WTC11 (cell line): Measurements from ENCODE around the gene ATP1B3. TPM values are rescaled to one million over a fixed set of nuclear protein-coding genes. Genes with fewer than 3 reads are reported as not detected.
"Not testable (repeated sequence)": the region's sequence is repeated elsewhere in the genome, so short reads cannot be mapped to it uniquely, and the experiment has no call there.

Source experiments
- ATAC-seq: fragments of 200-7000 bp; cut with Tn5 transposase; 2 replicates; pipeline ENCODE4 v1.10.0; 2021; ENCODE audit warnings: mild to moderate bottlenecking, moderate library complexity
- CTCF ChIA-PET: fragments of 300-600 bp; sonication (Branson Sonifier 250); formaldehyde crosslinking; loops from one replicate; lab custom pipeline; 2021; ENCODE audit warnings: antibody characterized with exemption; lab: Charles Lee
- POLR2A ChIA-PET: fragments of 350-600 bp; sonication (Branson Sonifier 250); formaldehyde crosslinking; loops from one replicate; lab custom pipeline; 2021; ENCODE audit warnings: antibody characterized with exemption; lab: Charles Lee
- DNase-seq: peaks from one replicate; pipeline ENCODE4 v3.0.0; 2021; ENCODE audit warnings: low spot score
- H3K27ac Mint-ChIP-seq: 2 replicates; pipeline ENCODE4 v1.8.0; 2021; ENCODE audit warnings: mixed read lengths
- H3K27me3 Mint-ChIP-seq: 2 replicates; pipeline ENCODE4 v1.8.0; 2021; ENCODE audit warnings: low read depth, mild to moderate bottlenecking, moderate library complexity, mixed read lengths
- H3K36me3 Mint-ChIP-seq: 2 replicates; pipeline ENCODE4 v1.8.0; 2021; ENCODE audit warnings: mixed read lengths
- H3K4me1 Mint-ChIP-seq: 2 replicates; pipeline ENCODE4 v1.8.0; 2022; ENCODE audit warnings: mixed read lengths
- H3K4me3 Mint-ChIP-seq: 2 replicates; pipeline ENCODE4 v1.8.0; 2021; ENCODE audit warnings: mild to moderate bottlenecking, moderate library complexity, mixed read lengths
- H3K9me3 Mint-ChIP-seq: 2 replicates; pipeline ENCODE4 v1.8.0; 2021; ENCODE audit warnings: mixed read lengths
- FOXK1 ChIP-seq: sonication (generic); formaldehyde crosslinking; IDR thresholded peaks from 2 replicates; pipeline ENCODE4 v1.8.0; 2022; ENCODE audit warnings: mild to moderate bottlenecking, moderate library complexity, missing genetic modification reagents
- FOXP1 ChIP-seq: sonication (generic); formaldehyde crosslinking; IDR thresholded peaks from 2 replicates; pipeline ENCODE4 v1.8.0; 2022; ENCODE audit warnings: missing genetic modification reagents, mild to moderate bottlenecking, moderate library complexity, borderline replicate concordance
- NFATC4 ChIP-seq: fragments of 250-450 bp; sonication (Bioruptor Pico); IDR thresholded peaks from 2 replicates; pipeline ENCODE4 v1.9.0; 2021; ENCODE audit warnings: mild to moderate bottlenecking
- SMAD4 ChIP-seq: sonication (generic); formaldehyde crosslinking; IDR thresholded peaks from 2 replicates; pipeline ENCODE4 v1.8.0; 2022; ENCODE audit warnings: mild to moderate bottlenecking, missing genetic modification reagents
- TCF7 ChIP-seq: sonication (generic); formaldehyde crosslinking; IDR thresholded peaks from 2 replicates; pipeline ENCODE4 v1.8.0; 2022; ENCODE audit warnings: mild to moderate bottlenecking, low read depth, missing genetic modification reagents, moderate library complexity
- ZBTB21 ChIP-seq: sonication (generic); formaldehyde crosslinking; IDR thresholded peaks from 2 replicates; pipeline ENCODE4 v1.8.1; 2023; ENCODE audit warnings: mild to moderate bottlenecking, missing genetic modification reagents, borderline replicate concordance
- ZMAT4 ChIP-seq: fragments of 250-450 bp; sonication (Bioruptor Pico); IDR thresholded peaks from 2 replicates; pipeline ENCODE4 v1.9.0; 2021; ENCODE audit warnings: mild to moderate bottlenecking
- ZNF232 ChIP-seq: sonication (generic); formaldehyde crosslinking; IDR thresholded peaks from 2 replicates; pipeline ENCODE4 v1.8.0; 2022; ENCODE audit warnings: mild to moderate bottlenecking, missing genetic modification reagents
- ZNF317 ChIP-seq: sonication (generic); formaldehyde crosslinking; IDR thresholded peaks from 2 replicates; pipeline ENCODE4 v1.8.1; 2023; ENCODE audit warnings: low read depth, mild to moderate bottlenecking, moderate library complexity, missing genetic modification reagents, borderline replicate concordance
- ZNF396 ChIP-seq: fragments of 250-450 bp; sonication (Bioruptor Pico); IDR thresholded peaks from 2 replicates; pipeline ENCODE4 v1.8.0; 2021; ENCODE audit warnings: mild to moderate bottlenecking, moderate library complexity, borderline replicate concordance
- ZNF423 ChIP-seq: fragments of 250-450 bp; sonication (Bioruptor Pico); IDR thresholded peaks from 2 replicates; pipeline ENCODE4 v2.1.2; 2022; ENCODE audit warnings: mild to moderate bottlenecking, moderate library complexity
- total RNA-seq: library from RNA; stranded (reverse); gene quantifications from 3 replicates; pipeline ENCODE4 v1.2.3, GENCODE V29; 2021
- TF ChIP-seq, protein P1 (sequence below): sonication (generic); formaldehyde crosslinking; IDR thresholded peaks from 2 replicates; pipeline ENCODE4 v1.8.1; 2022; ENCODE audit warnings: mild to moderate bottlenecking, missing genetic modification reagents, moderate library complexity, borderline replicate concordance
- TF ChIP-seq, protein P2 (sequence below): sonication (generic); formaldehyde crosslinking; IDR thresholded peaks from 2 replicates; pipeline ENCODE4 v1.8.1; 2023; ENCODE audit warnings: mild to moderate bottlenecking, missing genetic modification reagents, moderate library complexity
- TF ChIP-seq, protein P3 (sequence below): sonication (generic); formaldehyde crosslinking; IDR thresholded peaks from 2 replicates; pipeline ENCODE4 v1.8.0; 2022; ENCODE audit warnings: mild to moderate bottlenecking, missing genetic modification reagents
- TF ChIP-seq, protein P4 (sequence below): sonication (generic); formaldehyde crosslinking; IDR thresholded peaks from 2 replicates; pipeline ENCODE4 v1.8.0; 2022; ENCODE audit warnings: missing genetic modification reagents
- TF ChIP-seq, protein P5 (sequence below): sonication (generic); formaldehyde crosslinking; IDR thresholded peaks from 2 replicates; pipeline ENCODE4 v1.8.0; 2022; ENCODE audit warnings: mild to moderate bottlenecking, missing genetic modification reagents

ATP1B3 gene
- total RNA-seq, 1 experiment from 2014 or later, result 189 TPM

GRCh38 chr3:141920701-141921100, 44.3 kb downstream of the ATP1B3 start:
- H3K36me3 Mint-ChIP-seq, result peaks cover 75% of the 10 kb centered on the region

GRCh38 chr3:141921316-141921715, 44.9 kb downstream of the ATP1B3 start:
- DNase-seq, result no peak
- H3K4me3 Mint-ChIP-seq, result no peak overlapping the region
- no peaks in the 10 kb centered on the region for H3K4me1 Mint-ChIP-seq
- H3K9me3 Mint-ChIP-seq, result no peaks in the 10 kb centered on the region; the same call in 1 of the 2 replicates
- peaks cover 72% of the 10 kb centered on the region for H3K36me3 Mint-ChIP-seq
- H3K27me3 Mint-ChIP-seq, result no peaks in the 10 kb centered on the region
- no peak for TF ChIP-seq ZNF232 (CRISPR knock-in tag)
- TF ChIP-seq, all 79 proteins: peak for 0
- ChIA-PET CTCF (no interaction called here), POLR2A (no interaction called here)
- no peak for ATAC-seq
- H3K27ac Mint-ChIP-seq, result no peak overlapping the region

More at GRCh38 chr3:141920701-141921100, 44.3 kb downstream of the ATP1B3 start:
- Mint-ChIP-seq H3K4me1 (no peaks in the 10 kb centered on the region), H3K9me3 (no peaks in the 10 kb centered on the region; the same call in 1 of the 2 replicates), H3K27me3 (no peaks in the 10 kb centered on the region), H3K4me3 (no peak overlapping the region), H3K27ac (no peak overlapping the region)
- CTCF ChIA-PET, result no interaction called here
- POLR2A ChIA-PET, result no interaction called here
- no peak for DNase-seq
- no peak for ATAC-seq
- TF ChIP-seq, protein P1, sequence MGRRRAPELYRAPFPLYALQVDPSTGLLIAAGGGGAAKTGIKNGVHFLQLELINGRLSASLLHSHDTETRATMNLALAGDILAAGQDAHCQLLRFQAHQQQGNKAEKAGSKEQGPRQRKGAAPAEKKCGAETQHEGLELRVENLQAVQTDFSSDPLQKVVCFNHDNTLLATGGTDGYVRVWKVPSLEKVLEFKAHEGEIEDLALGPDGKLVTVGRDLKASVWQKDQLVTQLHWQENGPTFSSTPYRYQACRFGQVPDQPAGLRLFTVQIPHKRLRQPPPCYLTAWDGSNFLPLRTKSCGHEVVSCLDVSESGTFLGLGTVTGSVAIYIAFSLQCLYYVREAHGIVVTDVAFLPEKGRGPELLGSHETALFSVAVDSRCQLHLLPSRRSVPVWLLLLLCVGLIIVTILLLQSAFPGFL, result no peak
- TF ChIP-seq, protein P2, sequence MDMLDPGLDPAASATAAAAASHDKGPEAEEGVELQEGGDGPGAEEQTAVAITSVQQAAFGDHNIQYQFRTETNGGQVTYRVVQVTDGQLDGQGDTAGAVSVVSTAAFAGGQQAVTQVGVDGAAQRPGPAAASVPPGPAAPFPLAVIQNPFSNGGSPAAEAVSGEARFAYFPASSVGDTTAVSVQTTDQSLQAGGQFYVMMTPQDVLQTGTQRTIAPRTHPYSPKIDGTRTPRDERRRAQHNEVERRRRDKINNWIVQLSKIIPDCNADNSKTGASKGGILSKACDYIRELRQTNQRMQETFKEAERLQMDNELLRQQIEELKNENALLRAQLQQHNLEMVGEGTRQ (CRISPR knock-in tag), result no peak
- TF ChIP-seq ZBTB21 (CRISPR knock-in tag), result no peak
- TF ChIP-seq ZNF232 (CRISPR knock-in tag), result no peak
- TF ChIP-seq, protein P3, sequence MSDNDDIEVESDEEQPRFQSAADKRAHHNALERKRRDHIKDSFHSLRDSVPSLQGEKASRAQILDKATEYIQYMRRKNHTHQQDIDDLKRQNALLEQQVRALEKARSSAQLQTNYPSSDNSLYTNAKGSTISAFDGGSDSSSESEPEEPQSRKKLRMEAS (CRISPR knock-in tag), result no peak
- no peak for TF ChIP-seq ZMAT4 (CRISPR knock-in tag)
- TF ChIP-seq, protein P4, sequence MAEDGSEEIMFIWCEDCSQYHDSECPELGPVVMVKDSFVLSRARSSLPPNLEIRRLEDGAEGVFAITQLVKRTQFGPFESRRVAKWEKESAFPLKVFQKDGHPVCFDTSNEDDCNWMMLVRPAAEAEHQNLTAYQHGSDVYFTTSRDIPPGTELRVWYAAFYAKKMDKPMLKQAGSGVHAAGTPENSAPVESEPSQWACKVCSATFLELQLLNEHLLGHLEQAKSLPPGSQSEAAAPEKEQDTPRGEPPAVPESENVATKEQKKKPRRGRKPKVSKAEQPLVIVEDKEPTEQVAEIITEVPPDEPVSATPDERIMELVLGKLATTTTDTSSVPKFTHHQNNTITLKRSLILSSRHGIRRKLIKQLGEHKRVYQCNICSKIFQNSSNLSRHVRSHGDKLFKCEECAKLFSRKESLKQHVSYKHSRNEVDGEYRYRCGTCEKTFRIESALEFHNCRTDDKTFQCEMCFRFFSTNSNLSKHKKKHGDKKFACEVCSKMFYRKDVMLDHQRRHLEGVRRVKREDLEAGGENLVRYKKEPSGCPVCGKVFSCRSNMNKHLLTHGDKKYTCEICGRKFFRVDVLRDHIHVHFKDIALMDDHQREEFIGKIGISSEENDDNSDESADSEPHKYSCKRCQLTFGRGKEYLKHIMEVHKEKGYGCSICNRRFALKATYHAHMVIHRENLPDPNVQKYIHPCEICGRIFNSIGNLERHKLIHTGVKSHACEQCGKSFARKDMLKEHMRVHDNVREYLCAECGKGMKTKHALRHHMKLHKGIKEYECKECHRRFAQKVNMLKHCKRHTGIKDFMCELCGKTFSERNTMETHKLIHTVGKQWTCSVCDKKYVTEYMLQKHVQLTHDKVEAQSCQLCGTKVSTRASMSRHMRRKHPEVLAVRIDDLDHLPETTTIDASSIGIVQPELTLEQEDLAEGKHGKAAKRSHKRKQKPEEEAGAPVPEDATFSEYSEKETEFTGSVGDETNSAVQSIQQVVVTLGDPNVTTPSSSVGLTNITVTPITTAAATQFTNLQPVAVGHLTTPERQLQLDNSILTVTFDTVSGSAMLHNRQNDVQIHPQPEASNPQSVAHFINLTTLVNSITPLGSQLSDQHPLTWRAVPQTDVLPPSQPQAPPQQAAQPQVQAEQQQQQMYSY, result no peak
- TF ChIP-seq ZNF317 (CRISPR knock-in tag), result no peak
- no peak for TF ChIP-seq NFATC4 (CRISPR knock-in tag)

- H3K4me3 Mint-ChIP-seq, H3K4me1 Mint-ChIP-seq, ATAC-seq, H3K9me3 Mint-ChIP-seq, H3K27me3 Mint-ChIP-seq, DNase-seq, CTCF ChIA-PET, POLR2A ChIA-PET: not testable (repeated sequence)
- H3K27ac Mint-ChIP-seq, result 0 out of 2 replicates have a peak overlapping the region, but pooled peaks have one; percentile 56
- H3K36me3 Mint-ChIP-seq, result peaks cover 52% of the 10 kb centered on the region
Measured at GRCh38 chr3:141925677-141926076, 49.2 kb downstream of the ATP1B3 start.

- no peak overlapping the region for H3K4me3 Mint-ChIP-seq
- H3K27me3 Mint-ChIP-seq, result no peaks in the 10 kb centered on the region
- no peaks in the 10 kb centered on the region for H3K9me3 Mint-ChIP-seq
- H3K4me1 Mint-ChIP-seq, result peaks cover 8% of the 10 kb centered on the region
- no peak overlapping the region for H3K27ac Mint-ChIP-seq
- DNase-seq (no peak), ATAC-seq (no peak; the same call in 1 of the 2 replicates)
- ChIA-PET CTCF (interaction anchor here (0.7 to 1.6 kb wide), 2 partner anchors 42 to 282 kb away, joined by 4 to 6 read pairs; no protein-coding TSS in a partner anchor), POLR2A (no interaction called here)
- peaks cover 43% of the 10 kb centered on the region for H3K36me3 Mint-ChIP-seq
- TF ChIP-seq SMAD4, result no peak
- no peak for TF ChIP-seq ZNF396 (CRISPR knock-in tag)
- TF ChIP-seq, protein P5, sequence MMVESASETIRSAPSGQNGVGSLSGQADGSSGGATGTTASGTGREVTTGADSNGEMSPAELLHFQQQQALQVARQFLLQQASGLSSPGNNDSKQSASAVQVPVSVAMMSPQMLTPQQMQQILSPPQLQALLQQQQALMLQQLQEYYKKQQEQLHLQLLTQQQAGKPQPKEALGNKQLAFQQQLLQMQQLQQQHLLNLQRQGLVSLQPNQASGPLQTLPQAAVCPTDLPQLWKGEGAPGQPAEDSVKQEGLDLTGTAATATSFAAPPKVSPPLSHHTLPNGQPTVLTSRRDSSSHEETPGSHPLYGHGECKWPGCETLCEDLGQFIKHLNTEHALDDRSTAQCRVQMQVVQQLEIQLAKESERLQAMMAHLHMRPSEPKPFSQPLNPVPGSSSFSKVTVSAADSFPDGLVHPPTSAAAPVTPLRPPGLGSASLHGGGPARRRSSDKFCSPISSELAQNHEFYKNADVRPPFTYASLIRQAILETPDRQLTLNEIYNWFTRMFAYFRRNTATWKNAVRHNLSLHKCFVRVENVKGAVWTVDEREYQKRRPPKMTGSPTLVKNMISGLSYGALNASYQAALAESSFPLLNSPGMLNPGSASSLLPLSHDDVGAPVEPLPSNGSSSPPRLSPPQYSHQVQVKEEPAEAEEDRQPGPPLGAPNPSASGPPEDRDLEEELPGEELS (CRISPR knock-in tag), result no peak
- TF ChIP-seq TCF7 (CRISPR knock-in tag), result no peak
- no peak for TF ChIP-seq ZNF423 (CRISPR knock-in tag)
- no peak for TF ChIP-seq FOXP1 (CRISPR knock-in tag)
- no peak for TF ChIP-seq FOXK1 (CRISPR knock-in tag)
Measured at GRCh38 chr3:141926929-141927328, 50.5 kb downstream of the ATP1B3 start.
